HepG2 (cell line): ENCODE data around the gene CCDC167.

Experiments used
- CEBPB ChIP-seq: IDR thresholded peaks from 2 replicates; pipeline ENCODE4 v1.6.1; 2011; ENCODE audit warnings: low read depth, low read length, improper control_type of control experiment, borderline replicate concordance
- EP300 ChIP-seq, 3 experiments: sonication (generic) in 1 of 3; formaldehyde crosslinking in 1 of 3; IDR thresholded peaks; 2 replicates each; pipeline versions ENCODE4 v1.5.1 to v1.6.1; 2011 to 2020; ENCODE audit warnings: low read depth in 2 of 3, low read length in 2 of 3, borderline replicate concordance in 1 of 3, improper control_type of control experiment in 1 of 3, mild to moderate bottlenecking in 1 of 3, missing genetic modification reagents in 1 of 3, moderate library complexity in 1 of 3
- EZH2 ChIP-seq: conservative IDR thresholded peaks from 2 replicates; pipeline ENCODE4 v1.6.1; 2012; ENCODE audit warnings: mild to moderate bottlenecking, low read depth, low read length, moderate library complexity
- FOXA1 ChIP-seq, 2 experiments: fragments of 450-650 bp in 1 of 2; sonication (generic) in 1 of 2; formaldehyde crosslinking in 1 of 2; IDR thresholded peaks; 2 replicates each; pipeline versions ENCODE4 v1.4.0 to v1.6.1; 2016 to 2020; ENCODE audit warnings: missing genetic modification reagents in 1 of 2
- IRF2 ChIP-seq: IDR thresholded peaks from 2 replicates; pipeline ENCODE4 v1.6.1; 2018; ENCODE audit warnings: missing genetic modification reagents, missing compliant biosample characterization
- LBX2 ChIP-seq: sonication (generic); formaldehyde crosslinking; IDR thresholded peaks from 2 replicates; pipeline ENCODE4 v1.5.0; 2020; ENCODE audit warnings: missing genetic modification reagents, mild to moderate bottlenecking, borderline replicate concordance
- PAWR ChIP-seq: sonication (generic); formaldehyde crosslinking; IDR thresholded peaks from 2 replicates; pipeline ENCODE4 v1.4.0; 2020; ENCODE audit warnings: missing genetic modification reagents, mild to moderate bottlenecking, borderline replicate concordance
- POLR2AphosphoS2 ChIP-seq: IDR thresholded peaks from 2 replicates; pipeline ENCODE4 v1.6.1; 2011; ENCODE audit warnings: low read depth, low read length, improper control_type of control experiment
- SYNCRIP ChIP-seq: fragments of 200-400 bp; formaldehyde crosslinking; IDR thresholded peaks from 2 replicates; pipeline ENCODE4 v1.6.1; 2018; ENCODE audit warnings: mild to moderate bottlenecking, low read depth, low read length; ENCODE audit not compliant: insufficient read depth
- ZNF264 ChIP-seq: sonication (generic); formaldehyde crosslinking; IDR thresholded peaks from 2 replicates; pipeline ENCODE4 v1.4.0; 2020; ENCODE audit warnings: missing genetic modification reagents
- ZNF7 ChIP-seq: IDR thresholded peaks from 2 replicates; pipeline ENCODE4 v1.6.1; 2016; ENCODE audit warnings: missing biosample characterization, missing genetic modification reagents
- ZSCAN5A ChIP-seq: sonication (generic); formaldehyde crosslinking; IDR thresholded peaks from 2 replicates; pipeline ENCODE4 v1.8.0; 2022; ENCODE audit warnings: mild to moderate bottlenecking, missing genetic modification reagents, borderline replicate concordance
- TF ChIP-seq, protein P1 (sequence below): sonication (generic); formaldehyde crosslinking; IDR thresholded peaks from 2 replicates; pipeline ENCODE4 v1.5.0; 2020; ENCODE audit warnings: mild to moderate bottlenecking, missing genetic modification reagents, moderate library complexity

DNA sequence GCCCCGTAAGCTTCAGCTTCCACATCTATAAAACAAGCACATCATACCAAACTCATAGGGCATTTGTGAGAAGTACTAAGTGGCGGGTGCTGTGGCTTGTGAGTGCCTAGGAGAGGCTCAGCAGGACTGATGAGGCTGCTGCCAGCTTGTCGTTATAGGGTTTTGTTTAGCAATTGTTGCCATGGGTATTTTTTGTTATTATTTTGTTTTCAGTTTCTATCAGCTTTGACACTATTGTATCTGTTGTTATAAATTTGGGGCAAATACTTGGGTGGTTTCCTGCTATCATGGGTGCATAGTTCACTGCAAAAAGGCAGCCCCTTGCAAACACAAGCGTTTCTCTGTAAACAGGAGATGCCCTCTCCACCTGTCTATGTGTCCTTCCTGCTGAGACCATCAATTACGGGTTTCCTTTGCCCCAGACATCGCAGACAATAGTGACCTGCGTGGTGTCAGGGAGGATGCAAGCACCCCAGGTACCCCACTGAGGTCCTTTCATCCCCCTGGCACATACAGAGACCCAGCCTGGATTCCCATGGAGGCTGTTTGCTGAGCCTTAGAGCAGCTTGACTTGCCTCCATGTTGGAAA, 3.1 kb upstream of the CCDC167 start:
- no peak for TF ChIP-seq EP300 (IDR thresholded peaks at IDR 0.05; ENCODE audit: low read depth in 2 of 2, low read length in 2 of 2)
- TF ChIP-seq EP300 (CRISPR knock-in tag; IDR thresholded peaks at IDR 0.05; ENCODE audit: borderline replicate concordance): no peak
- no peak for TF ChIP-seq ZNF7 (CRISPR knock-in tag)
- TF ChIP-seq, protein P1, sequence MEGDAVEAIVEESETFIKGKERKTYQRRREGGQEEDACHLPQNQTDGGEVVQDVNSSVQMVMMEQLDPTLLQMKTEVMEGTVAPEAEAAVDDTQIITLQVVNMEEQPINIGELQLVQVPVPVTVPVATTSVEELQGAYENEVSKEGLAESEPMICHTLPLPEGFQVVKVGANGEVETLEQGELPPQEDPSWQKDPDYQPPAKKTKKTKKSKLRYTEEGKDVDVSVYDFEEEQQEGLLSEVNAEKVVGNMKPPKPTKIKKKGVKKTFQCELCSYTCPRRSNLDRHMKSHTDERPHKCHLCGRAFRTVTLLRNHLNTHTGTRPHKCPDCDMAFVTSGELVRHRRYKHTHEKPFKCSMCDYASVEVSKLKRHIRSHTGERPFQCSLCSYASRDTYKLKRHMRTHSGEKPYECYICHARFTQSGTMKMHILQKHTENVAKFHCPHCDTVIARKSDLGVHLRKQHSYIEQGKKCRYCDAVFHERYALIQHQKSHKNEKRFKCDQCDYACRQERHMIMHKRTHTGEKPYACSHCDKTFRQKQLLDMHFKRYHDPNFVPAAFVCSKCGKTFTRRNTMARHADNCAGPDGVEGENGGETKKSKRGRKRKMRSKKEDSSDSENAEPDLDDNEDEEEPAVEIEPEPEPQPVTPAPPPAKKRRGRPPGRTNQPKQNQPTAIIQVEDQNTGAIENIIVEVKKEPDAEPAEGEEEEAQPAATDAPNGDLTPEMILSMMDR (CRISPR knock-in tag): no peak
- TF ChIP-seq SYNCRIP: no peak
- TF ChIP-seq ZNF264 (CRISPR knock-in tag): no peak
- no peak for TF ChIP-seq IRF2
- no peak for TF ChIP-seq CEBPB
- TF ChIP-seq FOXA1 (IDR thresholded peaks at IDR 0.05): no peak
- TF ChIP-seq FOXA1 (CRISPR knock-in tag; IDR thresholded peaks at IDR 0.05): no peak
- no peak for TF ChIP-seq LBX2
- TF ChIP-seq EZH2: no peak
- TF ChIP-seq PAWR (CRISPR knock-in tag): no peak
- no peak for TF ChIP-seq POLR2AphosphoS2
- no peak for TF ChIP-seq ZSCAN5A (CRISPR knock-in tag)
